HG02610 (cell line): Measurements from ENCODE around the gene PIGS.

ENCODE experiments used
- ATAC-seq: cut with Tn5 transposase; IDR thresholded peaks from one replicate; pipeline ENCODE4 v1.9.1; 2021; ENCODE audit warnings: mild to moderate bottlenecking, moderate library complexity; ENCODE audit not compliant: unreplicated experiment

PIGS gene

DNA sequence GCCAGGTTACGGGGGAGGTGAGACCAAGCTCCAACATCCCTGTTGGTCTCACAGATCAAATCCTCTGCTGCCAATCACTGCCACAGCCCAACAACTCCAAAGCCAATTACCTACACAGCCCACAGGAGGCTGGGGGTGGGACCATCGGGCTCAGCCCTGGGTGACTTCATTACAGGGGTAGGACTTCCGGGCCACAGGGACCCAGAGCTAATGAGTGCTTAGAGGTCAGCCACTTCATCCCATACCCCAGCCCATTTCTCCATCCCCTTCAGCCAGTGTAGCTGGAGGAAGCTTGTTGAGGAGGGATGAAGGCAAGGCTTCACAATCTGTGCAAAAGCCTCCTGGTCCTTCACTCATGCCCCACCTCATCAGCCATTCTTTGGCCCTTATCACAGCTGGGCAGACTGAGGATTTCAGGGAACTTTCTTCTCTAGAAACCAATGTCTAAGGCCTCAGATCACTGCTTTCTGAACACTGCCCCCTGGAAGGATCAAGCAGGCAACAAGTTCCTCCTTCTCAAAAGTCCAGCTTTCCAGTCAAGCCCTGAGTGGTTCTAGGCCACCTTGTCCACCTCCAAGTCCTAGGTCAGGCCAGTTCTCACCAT, 59.4 kb downstream of the PIGS start:
- ATAC-seq, result no peak

DNA sequence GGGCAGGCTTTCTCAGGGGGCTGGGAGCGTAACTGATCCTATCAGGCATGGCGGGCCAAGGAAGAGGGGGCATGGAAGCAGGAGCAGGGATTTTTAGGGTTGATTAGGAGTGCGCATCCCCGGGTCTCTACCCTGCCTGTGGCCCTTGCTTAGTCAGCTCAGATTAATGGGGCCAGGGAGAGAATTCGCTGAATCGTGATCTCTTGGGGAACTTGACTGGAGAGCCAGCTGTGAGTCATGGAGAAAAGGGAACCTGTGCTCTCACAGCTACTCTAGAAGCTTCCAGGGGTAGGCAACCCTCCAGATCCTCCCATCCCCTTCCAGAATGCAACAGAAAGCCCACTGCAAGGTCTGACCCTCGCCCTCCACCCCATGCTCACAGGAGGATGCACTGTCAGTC, 61.5 kb downstream of the PIGS start:
- ATAC-seq, result no peak

DNA sequence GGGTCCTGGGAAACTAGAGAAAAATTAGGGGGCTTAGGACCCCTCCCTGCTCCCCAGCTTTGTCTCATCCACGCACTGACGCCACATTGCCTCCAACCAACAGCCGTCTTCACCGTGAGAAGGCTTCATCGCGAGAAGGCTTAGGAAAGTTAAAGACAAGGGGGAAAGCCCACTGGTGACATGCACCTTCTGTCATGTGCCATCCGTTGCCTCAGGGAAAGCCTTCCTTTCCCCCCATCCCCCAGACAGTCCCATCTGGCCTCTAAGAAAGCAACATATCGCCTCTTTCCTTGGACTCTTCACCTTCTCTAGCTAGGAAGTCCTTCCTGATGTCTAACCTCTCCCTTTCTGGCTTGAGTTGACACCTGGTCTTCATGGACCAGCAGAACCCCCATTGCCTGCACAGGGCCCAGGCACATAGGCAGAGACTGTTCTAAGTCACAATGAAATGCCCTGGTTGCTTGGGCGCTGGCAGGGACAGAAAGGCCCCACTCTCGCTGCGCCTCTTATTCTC, 63.1 kb downstream of the PIGS start:
- ATAC-seq, result no peak

DNA sequence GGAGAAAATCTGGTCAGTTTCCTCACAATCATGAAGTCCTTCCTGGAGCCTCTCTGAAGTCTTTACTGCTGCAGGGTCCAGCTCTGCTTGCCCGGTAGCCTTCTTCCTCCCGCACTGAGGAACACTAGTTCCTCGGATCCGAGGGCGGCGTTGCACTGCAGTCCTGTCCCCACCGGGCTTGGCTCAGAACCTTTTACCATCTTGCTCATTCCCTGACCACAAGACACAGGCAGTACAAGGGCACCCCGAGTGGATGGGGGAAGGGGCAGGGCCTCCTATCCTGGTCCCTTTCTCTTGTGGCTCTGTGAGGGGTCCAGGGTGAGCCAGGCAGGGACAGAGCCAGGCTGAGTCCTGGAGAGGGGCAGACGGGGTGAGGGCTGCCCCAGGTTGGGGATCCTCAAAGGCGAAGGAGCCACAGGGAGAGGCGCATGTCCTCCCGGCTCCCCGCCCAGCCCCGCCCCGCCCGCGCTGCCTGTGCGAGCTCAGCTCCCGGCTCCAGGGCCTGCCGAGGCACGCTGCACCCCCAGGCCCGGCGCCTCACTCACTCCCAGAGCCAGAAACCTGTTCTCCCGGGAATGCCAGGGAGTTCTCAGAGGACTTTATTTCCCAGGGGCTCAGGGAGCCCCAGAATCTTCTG, 63.6 kb downstream of the PIGS start:
- no peak for ATAC-seq

DNA sequence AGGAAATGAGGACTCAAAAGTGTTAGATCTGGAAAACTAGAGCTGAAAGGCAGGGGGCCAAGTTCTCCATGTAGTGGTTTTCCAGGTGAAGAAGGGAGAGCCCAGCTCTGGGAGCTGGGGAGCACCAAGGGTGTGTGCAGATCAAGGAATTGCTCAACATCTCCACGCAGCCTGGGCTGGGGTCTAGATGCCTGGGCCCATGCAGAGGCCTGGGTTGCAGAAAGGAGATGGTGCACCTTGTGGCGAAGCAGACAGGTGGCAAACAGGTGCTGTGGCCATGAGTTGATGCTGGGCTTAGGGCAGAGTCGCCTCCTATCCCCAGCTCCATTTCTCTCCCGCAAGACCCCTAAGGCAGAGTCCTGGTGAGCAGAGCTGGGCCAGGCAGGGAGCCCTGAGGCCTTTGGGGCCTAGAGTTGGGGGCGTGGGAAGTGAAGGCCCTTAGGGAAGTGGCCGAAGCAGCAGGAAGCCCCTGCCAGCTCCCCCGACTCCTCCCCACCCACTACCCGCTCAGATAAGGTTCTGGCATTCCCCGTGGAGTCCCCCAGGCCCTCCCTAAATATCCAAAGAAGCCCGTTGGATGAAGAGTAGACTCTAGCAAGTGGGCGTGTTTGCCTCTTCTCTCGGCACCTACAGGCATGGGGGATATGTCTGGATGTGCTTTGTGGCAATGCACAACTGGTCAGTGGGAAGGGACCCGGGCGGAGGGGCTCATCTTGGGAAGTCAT, 64.4 kb downstream of the PIGS start:
- ATAC-seq, result no peak

DNA sequence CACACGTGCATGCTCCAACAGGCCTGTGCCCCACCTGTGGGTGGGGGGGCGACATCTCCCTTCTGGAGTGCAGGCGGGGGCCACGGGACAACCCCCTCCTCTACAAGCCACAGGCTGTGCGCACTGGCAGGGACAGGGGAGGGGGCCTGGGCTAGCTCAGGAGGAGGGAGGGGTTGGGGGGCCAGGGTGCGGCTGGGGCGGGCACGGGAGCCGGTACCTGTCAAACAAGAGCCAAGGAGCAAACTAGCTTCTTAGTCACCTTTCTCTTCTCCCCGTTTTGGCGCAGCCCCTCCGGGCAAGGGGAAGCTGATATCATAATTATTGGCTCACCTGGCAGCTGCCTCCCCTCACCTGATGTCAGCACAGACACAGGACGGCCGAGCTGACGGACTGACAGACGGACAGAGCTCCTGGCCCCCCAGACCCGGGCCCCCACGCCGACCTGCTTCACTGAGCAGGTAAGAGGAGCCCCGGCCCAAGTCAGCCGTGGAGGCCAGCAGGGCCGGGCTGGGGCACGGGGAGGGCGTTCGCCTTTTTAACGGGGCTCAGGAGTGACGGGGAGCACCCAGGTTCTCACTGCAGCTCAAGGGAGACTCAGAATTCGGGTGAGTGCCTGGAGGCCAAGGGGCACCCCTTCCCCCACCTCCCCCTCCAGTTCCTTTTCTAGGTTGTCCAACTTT, 65.2 kb downstream of the PIGS start, which contains the start of gene FOXN1:
TSS of gene FOXN1 (plus strand) at position 363 of the 680 bp plus-strand sequence. CDS start 17,622 bp downstream, outside the sequence.
- no peak for ATAC-seq

DNA sequence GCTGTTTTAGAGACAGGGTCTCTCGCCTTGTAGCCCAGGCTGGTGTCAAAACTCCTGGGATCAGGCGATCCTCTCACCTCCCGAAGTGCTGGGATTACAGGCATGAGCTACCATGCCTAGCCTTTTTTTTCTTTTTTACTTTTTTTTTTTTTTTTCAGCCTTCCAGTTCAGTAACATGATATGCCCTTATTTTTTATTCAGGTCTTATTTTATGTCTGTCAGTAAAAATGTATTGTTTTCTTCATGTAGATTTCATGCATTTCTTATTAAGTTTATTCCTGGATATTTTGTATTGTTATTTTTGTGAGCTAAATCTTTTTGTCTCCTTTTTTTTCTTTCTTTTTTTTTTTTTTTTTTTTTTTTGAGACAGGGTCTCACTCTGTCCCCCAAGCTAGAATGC, 67.9 kb downstream of the PIGS start:
- ATAC-seq, result no peak
